ENCODE data around the gene LCN9.

LCN9 gene

GRCh38 chr9:135703726-135704125, 40.6 kb downstream of the LCN9 start:
- Histone ChIP-seq H3K36me3 (replicated peaks; ENCODE audit: insufficient read depth, low read length) (no peaks in the 10 kb centered on the region), H3K9me2 (replicated peaks; ENCODE audit: insufficient read depth, low read length) (no peaks in the 10 kb centered on the region), H3K27ac (ENCODE audit: low read length) (no peak overlapping the region), H3K4me1 (ENCODE audit: low read length) (no peaks in the 10 kb centered on the region), H3K27me3 (replicated peaks; ENCODE audit: insufficient read depth, low read length) (peaks cover 92% of the 10 kb centered on the region), H3K9me3 (replicated peaks; ENCODE audit: insufficient read depth, low read length) (no peaks in the 10 kb centered on the region), H2AFZ (ENCODE audit: low read length) (no peak overlapping the region), H3F3A (ENCODE audit: insufficient read depth, low read length) (no peaks in the 10 kb centered on the region), H4K20me1 (ENCODE audit: insufficient read depth, low read length) (no peaks in the 10 kb centered on the region), H3K4me2 (ENCODE audit: low read depth, low read length) (no peak overlapping the region), H3K79me2 (ENCODE audit: low read length) (no peaks in the 10 kb centered on the region), H3K4me3 (ENCODE audit: low read length) (no peak overlapping the region), H3K9ac (ENCODE audit: low read length) (no peak overlapping the region)
- TF ChIP-seq EZH2phosphoT487 (IDR thresholded peaks at IDR 0.05; ENCODE audit: low read length) (no peak), EZH2 (optimal IDR thresholded peaks at IDR 0.05; ENCODE audit: low read depth, low read length) (no peak)
- TF ChIP-seq, protein P1, sequence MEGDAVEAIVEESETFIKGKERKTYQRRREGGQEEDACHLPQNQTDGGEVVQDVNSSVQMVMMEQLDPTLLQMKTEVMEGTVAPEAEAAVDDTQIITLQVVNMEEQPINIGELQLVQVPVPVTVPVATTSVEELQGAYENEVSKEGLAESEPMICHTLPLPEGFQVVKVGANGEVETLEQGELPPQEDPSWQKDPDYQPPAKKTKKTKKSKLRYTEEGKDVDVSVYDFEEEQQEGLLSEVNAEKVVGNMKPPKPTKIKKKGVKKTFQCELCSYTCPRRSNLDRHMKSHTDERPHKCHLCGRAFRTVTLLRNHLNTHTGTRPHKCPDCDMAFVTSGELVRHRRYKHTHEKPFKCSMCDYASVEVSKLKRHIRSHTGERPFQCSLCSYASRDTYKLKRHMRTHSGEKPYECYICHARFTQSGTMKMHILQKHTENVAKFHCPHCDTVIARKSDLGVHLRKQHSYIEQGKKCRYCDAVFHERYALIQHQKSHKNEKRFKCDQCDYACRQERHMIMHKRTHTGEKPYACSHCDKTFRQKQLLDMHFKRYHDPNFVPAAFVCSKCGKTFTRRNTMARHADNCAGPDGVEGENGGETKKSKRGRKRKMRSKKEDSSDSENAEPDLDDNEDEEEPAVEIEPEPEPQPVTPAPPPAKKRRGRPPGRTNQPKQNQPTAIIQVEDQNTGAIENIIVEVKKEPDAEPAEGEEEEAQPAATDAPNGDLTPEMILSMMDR (IDR thresholded peaks at IDR 0.05; ENCODE audit: low read length), result no peak
- no peak for DNase-seq

GRCh38 chr9:135704483-135704882, 41.4 kb downstream of the LCN9 start:
- no peaks in the 10 kb centered on the region for H3K9me2 ChIP-seq (replicated peaks; ENCODE audit: insufficient read depth, low read length)
- H3K79me2 ChIP-seq (ENCODE audit: low read length), result no peaks in the 10 kb centered on the region
- H3F3A ChIP-seq (ENCODE audit: insufficient read depth, low read length), result no peaks in the 10 kb centered on the region
- H3K4me2 ChIP-seq (ENCODE audit: low read depth, low read length), result no peak overlapping the region
- no peaks in the 10 kb centered on the region for H4K20me1 ChIP-seq (ENCODE audit: insufficient read depth, low read length)
- H3K9me3 ChIP-seq (replicated peaks; ENCODE audit: insufficient read depth, low read length), result no peaks in the 10 kb centered on the region
- H3K27me3 ChIP-seq (replicated peaks; ENCODE audit: insufficient read depth, low read length), result peaks cover 92% of the 10 kb centered on the region
- H3K4me1 ChIP-seq (ENCODE audit: low read length), result no peaks in the 10 kb centered on the region
- no peak overlapping the region for H3K9ac ChIP-seq (ENCODE audit: low read length)
- H3K27ac ChIP-seq (ENCODE audit: low read length), result no peak overlapping the region
- no peak overlapping the region for H3K4me3 ChIP-seq (ENCODE audit: low read length)
- no peak for DNase-seq
- H2AFZ ChIP-seq (ENCODE audit: low read length), result no peak overlapping the region
- TF ChIP-seq EZH2phosphoT487 (IDR thresholded peaks at IDR 0.05; ENCODE audit: low read length), result no peak
- TF ChIP-seq EZH2 (optimal IDR thresholded peaks at IDR 0.05; ENCODE audit: low read depth, low read length), result no peak
- TF ChIP-seq, protein P1 (IDR thresholded peaks at IDR 0.05; ENCODE audit: low read length), result no peak
- no peaks in the 10 kb centered on the region for H3K36me3 ChIP-seq (replicated peaks; ENCODE audit: insufficient read depth, low read length)

- Histone ChIP-seq H3K9me3 (replicated peaks; ENCODE audit: insufficient read depth, low read length) (no peaks in the 10 kb centered on the region), H4K20me1 (ENCODE audit: insufficient read depth, low read length) (no peaks in the 10 kb centered on the region), H3K36me3 (replicated peaks; ENCODE audit: insufficient read depth, low read length) (no peaks in the 10 kb centered on the region), H3K9ac (ENCODE audit: low read length) (no peak overlapping the region), H3K9me2 (replicated peaks; ENCODE audit: insufficient read depth, low read length) (no peaks in the 10 kb centered on the region), H3K4me3 (ENCODE audit: low read length) (no peak overlapping the region), H2AFZ (ENCODE audit: low read length) (no peak overlapping the region), H3F3A (ENCODE audit: insufficient read depth, low read length) (no peaks in the 10 kb centered on the region), H3K27ac (ENCODE audit: low read length) (no peak overlapping the region), H3K27me3 (replicated peaks; ENCODE audit: insufficient read depth, low read length) (peaks cover 90% of the 10 kb centered on the region), H3K79me2 (ENCODE audit: low read length) (no peaks in the 10 kb centered on the region), H3K4me2 (ENCODE audit: low read depth, low read length) (no peak overlapping the region), H3K4me1 (ENCODE audit: low read length) (no peaks in the 10 kb centered on the region)
- no peak for DNase-seq
- TF ChIP-seq, protein P1 (IDR thresholded peaks at IDR 0.05; ENCODE audit: low read length), result no peak
- TF ChIP-seq EZH2phosphoT487 (IDR thresholded peaks at IDR 0.05; ENCODE audit: low read length) (no peak), EZH2 (optimal IDR thresholded peaks at IDR 0.05; ENCODE audit: low read depth, low read length) (no peak)
Observed at GRCh38 chr9:135705376-135705775, 42.3 kb downstream of the LCN9 start.

Measured in MM.1S (cell line).